T-helper 9 cell (primary cell): ENCODE measurements around the gene RESP18.
A peak's percentile ranks its signal among the peaks of the same experiment; 100 is the strongest.

Experiments used
- DNase-seq: peaks from one replicate; pipeline ENCODE4 v3.0.0-alpha.2; 2020
- total RNA-seq, 2 donors: gene quantifications; one replicate each; lab custom pipeline; 2026; lab: John Stamatoyannopoulos, UW

RESP18 gene
- 0 reads per million in 2 donors for total RNA-seq

GRCh38 chr2:219332542-219332941 lies at the start of gene RESP18:
Gene RESP18 (minus strand): TSS chr2:219332744.
- no peak for DNase-seq

DNA sequence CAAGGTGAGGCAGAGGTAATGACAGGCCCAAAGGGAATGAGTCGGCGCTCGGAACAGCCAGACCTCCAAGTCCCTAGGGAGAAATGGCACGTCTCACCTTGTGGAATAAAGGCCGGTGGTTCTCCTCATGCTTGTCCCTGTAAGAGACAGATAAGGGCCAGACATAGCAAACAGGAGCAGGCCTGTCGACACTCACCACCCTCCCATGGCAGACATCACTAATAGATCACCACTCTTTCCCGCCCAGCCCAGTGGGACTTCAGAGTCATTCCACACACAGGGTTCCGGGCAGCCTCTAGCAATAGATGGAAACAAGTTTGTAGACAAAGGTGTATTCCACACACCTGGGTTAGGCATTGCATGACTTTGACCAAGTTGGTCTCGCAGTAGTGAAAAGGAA lies 48.9 kb upstream of the RESP18 start:
- DNase-seq, result no peak

- DNase-seq, result no peak
Measured at GRCh38 chr2:219380926-219381325, 48.4 kb upstream of the RESP18 start.

GRCh38 chr2:219378163-219378851 lies 45.8 kb upstream of the RESP18 start:
- no peak for DNase-seq

DNA sequence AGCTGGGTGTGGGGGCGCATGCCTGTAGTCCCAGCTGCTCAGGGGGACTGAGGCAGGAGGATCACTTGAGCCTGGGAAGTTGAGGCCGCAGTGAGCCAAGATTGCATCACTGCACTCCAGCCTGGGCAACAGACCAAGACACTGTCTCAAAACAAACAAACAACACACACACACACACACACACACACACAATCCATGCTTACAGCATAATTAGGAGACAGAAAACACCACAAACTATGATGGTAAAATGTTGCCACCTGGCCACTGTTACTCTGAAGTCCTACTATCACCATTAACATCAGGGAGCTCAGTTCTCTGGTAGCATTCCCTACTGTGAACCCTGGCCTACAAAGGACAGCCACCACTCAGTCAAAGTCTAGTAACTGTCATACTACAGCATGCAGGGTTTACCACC lies 36.9 kb upstream of the RESP18 start:
- no peak for DNase-seq

GRCh38 chr2:219368690-219369191 lies 36.2 kb upstream of the RESP18 start:
- DNase-seq, result no peak

GRCh38 chr2:219362524-219363164 lies 30.1 kb upstream of the RESP18 start:
- no peak for DNase-seq

- no peak for DNase-seq
Measured at GRCh38 chr2:219362072-219362471, 29.5 kb upstream of the RESP18 start.

DNA sequence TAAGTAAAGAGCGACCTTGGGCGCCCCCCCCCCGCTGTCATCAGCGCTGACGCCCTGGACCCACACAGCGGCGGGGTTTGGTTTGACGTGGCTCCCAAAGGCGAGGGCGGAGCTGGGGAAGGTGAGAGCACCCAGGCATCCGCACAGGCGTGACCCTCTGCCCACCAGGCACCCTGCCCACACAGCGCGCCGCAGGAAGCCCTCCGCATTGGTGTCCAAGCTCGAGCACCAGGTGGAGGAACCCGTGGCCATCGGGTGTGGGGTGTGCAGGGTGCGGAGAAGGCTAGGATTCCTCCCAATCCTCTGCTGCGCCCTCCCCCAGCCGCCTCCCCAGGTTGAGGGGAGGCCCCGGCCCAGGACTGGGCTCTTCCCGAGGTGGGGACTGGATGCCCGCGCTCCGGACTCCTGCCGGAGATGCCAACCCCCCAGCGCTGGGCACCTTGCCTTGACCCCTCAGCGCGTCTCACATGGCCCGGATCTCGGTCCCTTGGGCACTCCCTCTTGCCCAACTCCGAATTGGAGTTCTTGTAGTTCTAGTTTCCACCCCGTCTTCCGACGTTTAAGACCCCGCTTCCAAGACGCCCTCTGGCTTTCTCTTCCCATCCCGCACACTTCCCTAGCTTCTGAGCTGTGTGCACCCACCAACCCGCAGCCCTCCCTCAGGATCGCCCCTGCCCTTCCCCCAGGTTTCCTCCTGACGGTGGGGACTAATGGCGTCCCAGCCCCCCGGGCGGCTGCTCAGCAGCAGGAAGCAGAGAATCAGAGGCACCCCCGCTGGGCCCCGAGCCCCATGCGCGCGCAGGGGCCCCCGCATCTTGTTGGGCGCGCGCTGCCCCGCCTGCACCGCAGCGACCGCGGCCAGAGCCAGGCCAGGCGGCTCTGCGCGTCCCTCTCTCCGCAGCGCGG lies 25.9 kb upstream of the RESP18 start:
- no peak for DNase-seq

- no peak for DNase-seq
Measured at GRCh38 chr2:219356834-219357233, 24.3 kb upstream of the RESP18 start.

DNA sequence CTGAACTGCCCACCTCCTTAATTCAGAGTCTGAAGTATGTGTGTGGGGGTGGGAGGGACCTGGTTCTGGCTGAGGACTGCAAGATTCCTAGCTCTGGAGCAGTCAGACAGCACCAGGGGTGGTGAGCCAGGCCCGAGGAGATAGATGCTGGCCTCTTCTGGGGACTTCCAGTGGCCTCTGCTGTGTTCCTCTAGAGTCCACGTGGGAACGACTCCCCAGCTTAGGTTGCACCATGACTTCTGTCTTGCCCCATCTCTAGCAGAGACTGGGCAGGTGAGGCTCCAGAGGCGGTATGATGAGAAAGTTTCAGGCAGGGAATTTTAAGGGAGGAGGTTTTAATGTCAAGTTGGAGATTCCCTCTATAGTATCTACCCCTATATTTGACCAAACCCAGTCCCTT lies 22.0 kb upstream of the RESP18 start:
- DNase-seq, result no peak

DNA sequence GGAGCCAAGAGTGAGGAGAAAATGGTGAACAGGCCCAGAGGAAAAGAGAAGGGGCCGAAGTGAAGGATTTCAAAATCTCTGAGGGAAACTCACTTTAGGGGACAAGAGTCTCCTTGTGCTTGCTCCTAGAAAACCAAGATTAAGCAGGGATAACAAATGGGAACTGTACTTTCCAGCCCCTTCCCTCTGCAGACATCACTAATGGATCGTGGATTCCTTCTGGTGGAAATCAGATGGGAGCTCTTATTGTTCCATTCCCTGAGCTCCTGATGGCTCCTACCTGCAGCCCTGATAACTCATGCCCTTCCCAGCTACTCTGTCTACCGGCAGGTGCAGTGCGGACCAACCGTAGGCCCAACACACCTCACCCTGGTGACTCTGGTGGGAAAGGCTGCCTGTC lies 20.6 kb upstream of the RESP18 start:
- DNase-seq, result no peak

DNA sequence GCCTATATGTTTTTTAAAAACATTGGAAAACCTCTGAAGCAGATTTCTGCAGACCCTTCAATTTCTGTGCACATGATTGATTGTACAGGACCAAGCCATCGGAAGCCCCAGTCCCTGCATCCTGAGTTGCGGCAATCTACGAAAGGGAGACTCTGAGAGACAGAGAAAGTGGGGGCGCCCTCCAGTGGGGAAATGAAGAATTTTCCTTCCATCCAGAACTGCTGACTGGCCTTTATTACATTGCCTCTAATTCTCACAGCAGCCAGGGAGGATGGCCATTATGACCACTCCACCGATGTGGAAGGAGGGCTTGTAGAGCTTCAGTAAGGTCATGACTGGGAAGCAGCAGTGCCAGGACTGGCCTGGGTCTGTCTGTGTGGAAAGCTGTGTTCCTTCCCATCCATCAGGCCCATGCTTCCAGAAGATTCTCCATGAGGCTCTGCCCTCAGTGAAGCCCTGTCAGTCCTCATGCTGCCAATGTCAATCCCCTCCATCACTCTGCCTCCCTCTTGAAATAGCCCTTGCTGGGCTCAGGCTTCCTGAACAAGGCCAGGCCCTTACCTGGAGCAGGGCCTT lies 20.0 kb upstream of the RESP18 start:
- peak; percentile 51 for DNase-seq

GRCh38 chr2:219350710-219351221 lies 18.2 kb upstream of the RESP18 start:
- no peak for DNase-seq

GRCh38 chr2:219350215-219350614 lies 17.7 kb upstream of the RESP18 start:
- DNase-seq, result no peak

- DNase-seq, result no peak
Measured at GRCh38 chr2:219344751-219345430, 12.3 kb upstream of the RESP18 start.

DNA sequence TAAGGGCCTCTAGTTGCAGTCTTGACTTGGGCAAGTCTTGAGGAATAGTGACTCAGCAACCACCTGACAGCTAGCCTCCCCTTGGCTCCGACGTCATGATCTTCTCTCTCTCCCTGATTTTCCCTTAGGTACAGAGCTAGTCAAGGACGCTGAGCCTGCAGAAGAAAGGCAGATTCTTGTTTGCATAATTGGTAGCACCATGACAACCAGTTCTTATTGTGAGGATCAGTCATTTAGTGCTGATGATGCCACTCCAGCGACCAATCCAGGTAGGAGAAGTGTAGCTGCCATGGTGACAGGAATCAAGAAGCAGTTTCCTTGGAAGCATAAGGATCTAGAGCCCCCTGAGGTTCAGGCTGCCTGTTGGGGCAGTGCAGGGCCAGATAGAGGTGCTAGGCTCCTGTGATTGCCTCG lies 2.8 kb upstream of the RESP18 start:
- no peak for DNase-seq

GRCh38 chr2:219334076-219334475 lies 1.5 kb upstream of the RESP18 start:
- DNase-seq, result no peak

GRCh38 chr2:219331560-219332213 lies 857 bp downstream of the RESP18 start:
- no peak for DNase-seq

DNA sequence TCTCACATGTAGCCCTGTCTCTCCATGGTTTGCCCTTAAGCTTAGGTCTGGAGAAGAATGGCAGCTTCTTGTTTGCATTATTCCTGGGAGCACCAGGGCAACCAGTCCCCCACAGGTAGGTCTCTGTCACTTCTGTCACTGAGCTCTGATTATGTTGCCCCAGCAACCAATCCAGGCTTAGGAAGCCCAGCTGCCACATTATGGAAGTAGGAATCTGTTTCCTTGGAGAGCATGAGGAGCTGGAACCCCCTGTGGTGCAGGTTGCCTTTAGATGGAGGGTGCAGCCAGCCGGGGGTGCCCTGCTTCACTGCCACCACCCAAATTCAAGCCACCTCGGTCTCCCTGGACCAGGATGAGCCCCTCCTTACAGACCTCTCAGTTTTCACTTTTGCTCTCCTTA lies 4.8 kb downstream of the RESP18 start:
- no peak for DNase-seq

GRCh38 chr2:219325657-219326315 lies 6.8 kb downstream of the RESP18 start:
- no peak for DNase-seq
